Lower lobe of right lung (tissue), 2 donors: ENCODE measurements around the gene SERTAD2. TPM values are rescaled to one million over a fixed set of nuclear protein-coding genes. Genes with fewer than 3 reads are reported as not detected.

Experiments used
- ATAC-seq, 2 donors: fragments of 200-7000 bp; cut with Tn5 transposase; one replicate each; pipeline ENCODE4 v1.9.1; 2020 to 2022; ENCODE audit warnings: mild to moderate bottlenecking in 2 of 2, moderate library complexity in 2 of 2
- DNase-seq: peaks from one replicate; pipeline ENCODE4 v3.0.0-alpha.2; 2020
- H3K27ac ChIP-seq: fragments of 200-600 bp; one replicate; pipeline ENCODE4 v1.8.0; 2022
- H3K27me3 ChIP-seq: fragments of 200-600 bp; one replicate; pipeline ENCODE4 v1.8.0; 2022; ENCODE audit warnings: low read depth
- H3K36me3 ChIP-seq: fragments of 200-600 bp; one replicate; pipeline ENCODE4 v1.8.0; 2022; ENCODE audit warnings: mild to moderate bottlenecking
- H3K4me1 ChIP-seq: fragments of 200-600 bp; one replicate; pipeline ENCODE4 v1.8.0; 2022
- H3K4me3 ChIP-seq: fragments of 200-600 bp; one replicate; pipeline ENCODE4 v1.8.0; 2022; ENCODE audit warnings: mild to moderate bottlenecking
- H3K9me3 ChIP-seq: fragments of 200-600 bp; one replicate; pipeline ENCODE4 v1.8.0; 2022
- intact Hi-C: fragments of 100-400 bp; cut with DNase I; formaldehyde crosslinking; loops from one replicate; pipeline ENCODE4 v1.11.0; 2022
- total RNA-seq: library from RNA; stranded (reverse); fragmentation: NEBNext Ultra II Directional; extraction: Animal tissue kit (Norgen Biotek cat#: 25700); gene quantifications from one replicate; pipeline ENCODE4 v1.2.1, GENCODE V29; 2021
- TF ChIP-seq, protein P1 (sequence below): fragments of 200-600 bp; IDR thresholded peaks from one replicate; pipeline ENCODE4 v1.8.0; 2022; ENCODE audit warnings: antibody characterized with exemption, mild to moderate bottlenecking
- donor health status: DM: no; HTN: yes; CAD: no; lungs with severe emphysema.

SERTAD2 gene
- total RNA-seq, 1 donor from 2014 or later: 20.1 TPM

DNA sequence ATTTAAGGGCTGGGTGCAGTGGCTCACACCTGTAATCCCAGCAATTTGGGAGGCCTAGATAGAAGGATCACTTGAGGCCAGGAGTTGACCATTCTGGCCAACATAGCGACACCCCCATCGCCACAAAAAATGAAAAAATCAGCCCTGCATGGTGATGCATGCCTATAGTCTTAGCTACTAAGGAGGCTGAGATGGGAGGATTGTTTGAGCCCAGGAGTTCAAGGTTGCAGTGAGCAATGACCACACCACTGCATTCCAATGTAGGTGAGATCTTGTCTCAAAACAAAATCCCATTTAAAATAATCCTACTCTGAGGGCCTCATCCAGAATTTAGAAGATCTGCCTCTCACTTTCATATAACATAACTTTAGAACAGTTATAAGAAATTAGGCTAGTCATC lies 2.7 kb upstream of the SERTAD2 start:
- Histone ChIP-seq H3K27ac (no peak overlapping the region), H3K4me3 (no peak overlapping the region), H3K36me3 (no peaks in the 10 kb centered on the region), H3K4me1 (peaks cover 27% of the 10 kb centered on the region), H3K9me3 (no peaks in the 10 kb centered on the region), H3K27me3 (no peaks in the 10 kb centered on the region)
- intact Hi-C loops: no loop called here
- ATAC-seq (no peak), DNase-seq (no peak)
- TF ChIP-seq, protein P1, sequence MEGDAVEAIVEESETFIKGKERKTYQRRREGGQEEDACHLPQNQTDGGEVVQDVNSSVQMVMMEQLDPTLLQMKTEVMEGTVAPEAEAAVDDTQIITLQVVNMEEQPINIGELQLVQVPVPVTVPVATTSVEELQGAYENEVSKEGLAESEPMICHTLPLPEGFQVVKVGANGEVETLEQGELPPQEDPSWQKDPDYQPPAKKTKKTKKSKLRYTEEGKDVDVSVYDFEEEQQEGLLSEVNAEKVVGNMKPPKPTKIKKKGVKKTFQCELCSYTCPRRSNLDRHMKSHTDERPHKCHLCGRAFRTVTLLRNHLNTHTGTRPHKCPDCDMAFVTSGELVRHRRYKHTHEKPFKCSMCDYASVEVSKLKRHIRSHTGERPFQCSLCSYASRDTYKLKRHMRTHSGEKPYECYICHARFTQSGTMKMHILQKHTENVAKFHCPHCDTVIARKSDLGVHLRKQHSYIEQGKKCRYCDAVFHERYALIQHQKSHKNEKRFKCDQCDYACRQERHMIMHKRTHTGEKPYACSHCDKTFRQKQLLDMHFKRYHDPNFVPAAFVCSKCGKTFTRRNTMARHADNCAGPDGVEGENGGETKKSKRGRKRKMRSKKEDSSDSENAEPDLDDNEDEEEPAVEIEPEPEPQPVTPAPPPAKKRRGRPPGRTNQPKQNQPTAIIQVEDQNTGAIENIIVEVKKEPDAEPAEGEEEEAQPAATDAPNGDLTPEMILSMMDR: no peak

DNA sequence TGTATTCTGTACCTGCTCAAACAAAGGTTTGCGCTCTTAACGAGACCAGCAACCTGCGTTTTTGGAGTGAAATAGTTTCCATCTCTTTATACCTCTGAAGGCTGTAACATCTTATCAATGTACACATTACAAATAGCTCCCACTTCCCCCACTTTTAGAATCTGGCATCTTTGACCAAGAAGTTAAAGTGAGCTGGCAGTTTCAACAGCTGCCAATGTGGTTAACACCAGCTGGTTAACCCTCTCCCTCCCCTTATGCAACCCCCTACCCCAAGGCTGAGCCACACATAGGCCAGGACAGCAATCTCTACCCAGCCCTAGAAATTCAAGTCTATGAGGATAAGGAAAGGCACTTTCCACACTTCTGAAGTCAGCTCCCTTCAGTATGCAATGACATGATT lies 2.2 kb upstream of the SERTAD2 start:
- no peak overlapping the region for H3K4me3 ChIP-seq
- TF ChIP-seq, protein P1: no peak
- H3K4me1 ChIP-seq: peaks cover 32% of the 10 kb centered on the region
- H3K27me3 ChIP-seq: no peaks in the 10 kb centered on the region
- DNase-seq (no peak), ATAC-seq (no peak)
- no peaks in the 10 kb centered on the region for H3K9me3 ChIP-seq
- H3K36me3 ChIP-seq: no peaks in the 10 kb centered on the region
- intact Hi-C loops: no loop called here
- H3K27ac ChIP-seq: no peak overlapping the region

DNA sequence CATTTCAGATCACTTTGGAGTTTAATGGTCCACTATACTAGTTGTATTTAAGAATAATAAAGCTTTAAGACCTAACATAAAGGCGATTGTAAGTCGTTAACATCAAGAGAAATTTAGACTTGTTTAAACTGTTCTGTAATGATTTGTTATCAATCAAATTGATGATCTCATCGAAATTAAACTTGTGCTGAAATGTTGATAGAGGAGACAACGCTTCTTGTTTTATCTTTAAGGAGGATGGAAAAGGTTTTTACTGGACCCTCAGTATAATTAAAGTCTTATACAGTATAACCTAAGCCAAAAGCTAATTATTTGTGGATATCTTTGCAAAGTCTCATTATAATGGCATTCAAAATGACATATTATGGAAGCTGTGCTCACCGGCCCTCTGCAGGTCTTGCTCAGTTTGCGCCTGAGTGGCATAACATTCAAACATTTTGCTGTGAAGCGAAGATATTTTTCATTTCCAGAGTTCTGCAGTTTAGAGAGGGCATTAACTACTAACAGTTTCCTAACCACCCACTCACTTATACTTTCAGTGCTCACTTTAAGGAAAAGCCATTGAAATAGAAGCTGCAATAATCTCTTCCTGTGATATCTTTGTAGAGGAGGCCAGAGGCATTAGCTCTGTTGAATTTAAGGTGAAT lies 1.4 kb upstream of the SERTAD2 start:
- intact Hi-C loops: no loop called here
- H3K36me3 ChIP-seq: no peaks in the 10 kb centered on the region
- H3K9me3 ChIP-seq: no peaks in the 10 kb centered on the region
- no peaks in the 10 kb centered on the region for H3K27me3 ChIP-seq
- no peak for DNase-seq
- ATAC-seq: no peak
- TF ChIP-seq, protein P1: no peak
- peak overlapping the region; percentile 84 for H3K4me3 ChIP-seq
- H3K27ac ChIP-seq: peak overlapping the region; percentile 99
- H3K4me1 ChIP-seq: peaks cover 37% of the 10 kb centered on the region

DNA sequence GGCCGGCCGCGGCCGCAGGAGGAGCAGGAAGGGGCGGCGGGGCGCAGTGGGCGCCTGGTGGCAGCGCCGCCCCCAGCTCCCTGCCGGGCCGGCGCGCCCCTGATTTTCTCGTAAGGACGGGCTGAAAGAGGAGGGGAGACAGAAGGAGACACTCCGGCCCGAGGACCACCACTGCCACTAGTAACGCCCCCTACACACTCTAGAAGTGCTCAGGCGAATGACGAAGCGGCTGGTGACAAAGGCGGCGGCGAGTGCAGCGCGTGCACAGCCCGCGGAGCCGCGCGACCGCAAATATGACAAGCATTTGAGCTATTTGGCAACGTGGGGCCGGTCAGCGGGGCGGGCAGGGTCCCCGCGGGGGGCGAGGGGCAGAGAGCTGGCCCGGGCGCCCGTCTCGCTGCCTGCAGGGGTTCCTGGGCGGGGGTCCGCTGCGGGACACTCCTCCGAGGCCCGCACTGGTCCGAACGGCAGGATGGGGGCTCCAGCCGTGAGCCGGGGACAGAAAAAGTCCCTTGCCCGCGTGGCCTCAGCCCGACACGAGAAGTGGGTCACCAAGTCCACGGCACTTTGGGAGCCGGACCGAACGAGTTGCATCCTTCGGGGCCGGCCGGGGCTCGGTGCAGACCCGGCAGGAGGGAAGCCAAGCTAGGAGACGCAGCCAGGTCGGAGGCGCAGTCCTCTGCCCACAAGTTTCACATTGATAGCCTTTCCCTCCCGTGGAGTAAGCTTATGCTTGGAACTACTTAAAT lies 524 bp upstream of the SERTAD2 start:
- H3K27me3 ChIP-seq: no peaks in the 10 kb centered on the region
- peak; percentile 79 to 85 for ATAC-seq
- H3K36me3 ChIP-seq: no peaks in the 10 kb centered on the region
- peak overlapping the region; percentile 84 for H3K4me3 ChIP-seq
- peak overlapping the region; percentile 99 for H3K27ac ChIP-seq
- H3K9me3 ChIP-seq: no peaks in the 10 kb centered on the region
- TF ChIP-seq, protein P1: no peak
- DNase-seq: peak; percentile 91
- H3K4me1 ChIP-seq: peaks cover 46% of the 10 kb centered on the region
- intact Hi-C loops: no loop called here

DNA sequence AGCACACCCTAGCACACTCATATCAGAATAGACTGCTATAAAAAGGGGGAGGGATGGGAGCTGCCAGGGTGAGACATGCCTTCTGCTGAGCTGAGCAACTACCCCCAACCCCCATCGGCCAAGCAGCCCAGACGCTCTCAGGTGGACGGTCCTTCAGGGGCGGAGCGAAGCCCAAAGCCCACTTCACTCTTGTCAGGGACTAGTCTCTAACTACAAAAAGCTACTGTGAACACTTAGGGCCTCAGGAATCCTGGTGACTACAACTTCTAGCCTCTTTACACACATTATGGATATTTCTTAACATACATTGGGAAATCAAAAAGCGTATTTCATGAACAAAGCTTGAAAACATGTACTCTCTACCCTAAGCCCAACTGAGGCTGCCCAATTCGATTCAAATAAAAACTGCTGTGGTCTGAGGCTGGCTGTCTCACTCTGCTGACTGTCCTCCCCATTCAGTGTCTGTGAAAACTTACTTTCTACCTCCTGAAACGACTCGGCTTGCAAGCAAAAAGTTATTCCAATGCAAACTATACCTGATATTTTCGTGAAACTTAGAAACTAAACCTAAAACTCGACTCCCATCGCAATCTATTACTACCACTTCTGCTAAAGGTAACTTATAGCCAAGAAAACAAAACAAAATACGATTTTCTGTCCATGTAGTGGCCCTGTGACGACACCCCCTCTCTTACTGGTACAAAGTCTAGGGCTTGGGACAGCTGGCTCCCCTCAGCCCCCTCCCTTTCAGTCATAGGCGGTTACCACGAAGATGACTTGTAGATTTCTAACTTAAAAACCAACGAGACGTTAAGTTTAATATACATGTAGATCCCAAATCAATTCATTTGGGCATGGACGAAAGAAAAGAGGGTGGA lies 1.2 kb downstream of the SERTAD2 start:
- Histone ChIP-seq H3K9me3 (no peaks in the 10 kb centered on the region), H3K4me3 (peak overlapping the region; percentile 84), H3K36me3 (no peaks in the 10 kb centered on the region), H3K4me1 (peaks cover 57% of the 10 kb centered on the region), H3K27me3 (no peaks in the 10 kb centered on the region), H3K27ac (peak overlapping the region; percentile 99)
- TF ChIP-seq, protein P1: no peak
- peak; percentile 69 for DNase-seq
- peak; percentile 1 to 26 for ATAC-seq
- intact Hi-C loops: no loop called here
